ENCODE data around the gene MPRIP. TPM values are rescaled to one million over a fixed set of nuclear protein-coding genes. Genes with fewer than 3 reads are reported as not detected.

MPRIP gene
- total RNA-seq, 1 experiment from 2014 or later = 132 TPM

- Histone ChIP-seq H3K4me1 (ENCODE audit: insufficient read depth, low read length) (no peaks in the 10 kb centered on the region), H2BK20ac (ENCODE audit: low read depth, low read length, poor library complexity, severe bottlenecking) (no peak overlapping the region), H3K4me2 (ENCODE audit: insufficient read depth, insufficient read length, low read length) (no peak overlapping the region), H3K9me3 (ENCODE audit: control insufficient read depth, low read depth, low read length) (no peaks in the 10 kb centered on the region), H3K23me2 (ENCODE audit: insufficient read length, low read depth, low read length, poor library complexity, severe bottlenecking) (no peaks in the 10 kb centered on the region), H2AK5ac (ENCODE audit: insufficient read length, low read length) (no peak overlapping the region), H4K8ac (replicated peaks; ENCODE audit: insufficient read length, low read depth, low read length) (no peak overlapping the region), H3T11ph (ENCODE audit: low read length) (no peak overlapping the region), H2BK12ac (ENCODE audit: insufficient read length, low read depth, low read length) (no peak overlapping the region), H3K79me2 (ENCODE audit: insufficient read depth, low read length) (no peaks in the 10 kb centered on the region; the same call in 1 of the 2 replicates), H2AFZ (ENCODE audit: low read length) (no peak overlapping the region), H3K27ac (ENCODE audit: insufficient read length, low read depth, low read length) (no peak overlapping the region), H4K91ac (ENCODE audit: insufficient read length, low read depth, low read length) (no peak overlapping the region), H3K14ac (ENCODE audit: insufficient read depth, low read length) (no peak overlapping the region), H3K56ac (ENCODE audit: insufficient read length, low read depth, low read length) (no peak overlapping the region), H3K9ac (ENCODE audit: extremely low read depth, insufficient read length, low read length) (no peak overlapping the region), H3K4ac (ENCODE audit: low read depth, low read length) (no peak overlapping the region), H2BK5ac (ENCODE audit: insufficient read length, low read length) (no peak overlapping the region), H3K27me3 (ENCODE audit: insufficient read depth, low read length) (no peaks in the 10 kb centered on the region), H3K18ac (ENCODE audit: insufficient read length, low read depth, low read length) (no peak overlapping the region), H4K5ac (ENCODE audit: insufficient read length, low read depth, low read length) (no peak overlapping the region), H2BK120ac (ENCODE audit: low read depth, low read length, poor library complexity, severe bottlenecking) (no peak overlapping the region), H3K79me1 (ENCODE audit: insufficient read depth, low read depth, low read length, poor library complexity, severe bottlenecking) (no peaks in the 10 kb centered on the region), H3K23ac (ENCODE audit: insufficient read length, low read depth, low read length) (no peak overlapping the region), H2BK15ac (ENCODE audit: low read depth, low read length) (no peak overlapping the region), H4K20me1 (ENCODE audit: control insufficient read depth, insufficient read depth, insufficient read length) (no peaks in the 10 kb centered on the region)
- H3K36me3 Mint-ChIP-seq (ENCODE audit: insufficient read depth in 1 of 3, low read depth in 3 of 3) = peaks cover 0 to 5% (median 0%) of the 10 kb centered on the region in 3 experiments; a peak in 6 of 7 replicates
- H3K27ac Mint-ChIP-seq = peak overlapping the region in 1 of 3 experiments; percentile 34; a peak in 1 of 7 replicates
- TF ChIP-seq CTCF (conservative IDR thresholded peaks at IDR 0.05) = no peak
- no peaks in the 10 kb centered on the region for H3K27me3 Mint-ChIP-seq (ENCODE audit: low read depth)
- no CpG with 5 or more reads among the region's 3 CpGs for WGBS (ENCODE audit: extremely low coverage, insufficient read length, low lambda C conversion rate)
- H3K4me3 Mint-ChIP-seq = no peak overlapping the region
- no peak for DNase-seq
- H3K9me3 Mint-ChIP-seq = no peaks in the 10 kb centered on the region
- peaks cover 10 to 16% of the 10 kb centered on the region in 2 experiments for H3K4me1 Mint-ChIP-seq
Observed at GRCh38 chr17:17124341-17124740, 82.1 kb downstream of the MPRIP start.

Measured in H9 (cell line).